GM06990 (cell line): Measurements from ENCODE around the gene DHX15.

Experiments used
- DNase-seq: peaks from one replicate; pipeline ENCODE4 v3.0.0-alpha.2; 2011; ENCODE audit not compliant: insufficient read length; ENCODE audit errors: extremely low read depth
- H3K27me3 ChIP-seq: replicated peaks from 2 replicates; pipeline ENCODE4 v1.6.0; 2011; ENCODE audit warnings: low read length; ENCODE audit not compliant: control insufficient read depth, insufficient read depth
- H3K36me3 ChIP-seq: 2 replicates; pipeline ENCODE4 v1.5.1; 2011; ENCODE audit warnings: low read length; ENCODE audit not compliant: control insufficient read depth, insufficient read depth
- H3K4me3 ChIP-seq: replicated peaks from 2 replicates; pipeline ENCODE4 v1.5.1; 2011; ENCODE audit warnings: low read depth, mild to moderate bottlenecking, control low read depth, low read length
- TF ChIP-seq, protein P1 (sequence below): IDR thresholded peaks from 2 replicates; pipeline ENCODE4 v1.5.1; 2011; ENCODE audit warnings: low read length, control low read depth, mild to moderate bottlenecking, inconsistent platforms; ENCODE audit not compliant: insufficient read depth, poor library complexity, severe bottlenecking

The DHX15 gene

DNA sequence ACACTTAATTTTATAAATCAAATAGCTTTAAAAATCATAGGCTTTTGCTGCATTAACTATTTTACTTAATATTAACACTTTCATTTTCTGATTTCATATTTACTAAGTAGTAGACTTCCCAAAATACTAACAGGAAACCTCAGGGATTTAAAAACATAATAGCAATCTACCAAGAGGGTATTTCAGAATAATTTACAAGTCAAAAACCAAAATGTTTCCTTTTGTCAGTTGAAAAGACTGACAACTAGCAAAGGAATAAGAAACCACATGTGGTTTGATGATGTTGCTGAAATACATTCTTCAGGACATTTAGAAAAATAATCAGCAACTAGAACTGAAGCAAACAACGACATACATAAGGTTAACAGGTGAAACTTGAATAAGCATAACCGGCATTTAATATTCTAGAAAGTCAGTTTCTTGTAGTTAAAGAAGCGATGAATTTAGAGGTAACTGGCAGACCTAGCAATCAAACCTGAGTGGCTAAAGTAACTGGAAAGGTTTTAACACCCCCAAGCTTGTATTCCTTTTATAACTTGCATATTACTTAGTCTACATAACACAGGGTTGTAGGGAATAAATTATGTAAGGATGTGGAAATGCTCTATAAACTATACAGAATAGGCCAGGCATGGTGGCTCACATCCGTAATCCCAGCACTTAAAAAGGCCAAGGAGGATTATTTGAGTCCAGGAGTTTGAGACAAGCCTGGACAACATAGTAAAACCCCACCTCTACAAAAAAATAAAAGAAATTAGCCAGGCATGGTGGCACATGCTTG lies 40.0 kb downstream of the DHX15 start:
- Histone ChIP-seq H3K4me3 (no peak overlapping the region), H3K36me3 (peaks cover 4% of the 10 kb centered on the region), H3K27me3 (no peaks in the 10 kb centered on the region)
- DNase-seq: no peak
- TF ChIP-seq, protein P1, sequence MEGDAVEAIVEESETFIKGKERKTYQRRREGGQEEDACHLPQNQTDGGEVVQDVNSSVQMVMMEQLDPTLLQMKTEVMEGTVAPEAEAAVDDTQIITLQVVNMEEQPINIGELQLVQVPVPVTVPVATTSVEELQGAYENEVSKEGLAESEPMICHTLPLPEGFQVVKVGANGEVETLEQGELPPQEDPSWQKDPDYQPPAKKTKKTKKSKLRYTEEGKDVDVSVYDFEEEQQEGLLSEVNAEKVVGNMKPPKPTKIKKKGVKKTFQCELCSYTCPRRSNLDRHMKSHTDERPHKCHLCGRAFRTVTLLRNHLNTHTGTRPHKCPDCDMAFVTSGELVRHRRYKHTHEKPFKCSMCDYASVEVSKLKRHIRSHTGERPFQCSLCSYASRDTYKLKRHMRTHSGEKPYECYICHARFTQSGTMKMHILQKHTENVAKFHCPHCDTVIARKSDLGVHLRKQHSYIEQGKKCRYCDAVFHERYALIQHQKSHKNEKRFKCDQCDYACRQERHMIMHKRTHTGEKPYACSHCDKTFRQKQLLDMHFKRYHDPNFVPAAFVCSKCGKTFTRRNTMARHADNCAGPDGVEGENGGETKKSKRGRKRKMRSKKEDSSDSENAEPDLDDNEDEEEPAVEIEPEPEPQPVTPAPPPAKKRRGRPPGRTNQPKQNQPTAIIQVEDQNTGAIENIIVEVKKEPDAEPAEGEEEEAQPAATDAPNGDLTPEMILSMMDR: no peak

DNA sequence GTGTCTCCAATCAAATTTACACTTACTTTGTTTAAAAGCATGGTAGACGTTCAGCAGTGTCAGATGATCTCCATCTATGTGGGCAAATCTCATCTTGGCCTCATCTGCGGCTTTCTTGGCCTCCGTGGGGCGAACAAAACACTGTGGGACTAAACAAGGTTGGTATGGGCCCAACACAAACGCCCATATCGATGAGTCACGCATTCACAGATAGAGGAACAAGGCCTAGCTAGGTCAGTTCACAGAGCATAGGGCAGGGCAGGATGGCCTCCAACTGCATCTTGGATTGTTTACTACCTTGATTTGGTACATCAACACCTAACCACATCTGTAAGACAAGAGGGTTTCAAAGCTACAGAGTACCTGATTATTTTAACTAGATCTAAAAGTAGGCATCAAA lies 47.3 kb downstream of the DHX15 start:
- Histone ChIP-seq H3K27me3 (no peaks in the 10 kb centered on the region), H3K4me3 (no peak overlapping the region), H3K36me3 (peaks cover 5% of the 10 kb centered on the region)
- TF ChIP-seq, protein P1: no peak
- no peak for DNase-seq

GRCh38 chr4:24535399-24535798 lies 49.0 kb downstream of the DHX15 start:
- H3K36me3 ChIP-seq: peaks cover 5% of the 10 kb centered on the region

DNA sequence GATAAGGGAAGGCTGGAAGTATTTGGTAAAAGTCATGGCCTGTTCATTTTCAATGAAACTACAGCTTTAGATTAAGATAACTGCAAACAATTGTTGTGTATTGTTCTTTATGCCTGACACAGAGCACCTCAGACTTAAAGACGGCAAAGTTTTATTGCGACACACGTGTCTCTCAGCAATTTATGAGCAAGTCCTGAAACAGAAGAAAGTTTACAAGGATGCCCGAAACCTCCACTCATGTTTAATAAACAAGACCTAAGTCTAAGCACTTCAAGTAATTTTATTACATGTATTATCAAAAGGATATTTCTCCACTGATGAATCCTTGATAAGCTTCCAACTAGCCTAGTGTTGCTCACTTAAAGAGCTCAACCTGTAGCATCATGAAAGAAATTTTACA lies 51.0 kb downstream of the DHX15 start:
- DNase-seq: no peak
- H3K27me3 ChIP-seq: no peaks in the 10 kb centered on the region
- H3K36me3 ChIP-seq: peaks cover 7% of the 10 kb centered on the region
- TF ChIP-seq, protein P1: no peak
- H3K4me3 ChIP-seq: no peak overlapping the region

More at GRCh38 chr4:24535399-24535798, 49.0 kb downstream of the DHX15 start:
- no peak for DNase-seq
- TF ChIP-seq, protein P1: no peak
- Histone ChIP-seq H3K4me3 (no peak overlapping the region), H3K27me3 (no peaks in the 10 kb centered on the region)

GRCh38 chr4:24529555-24529954 lies 54.8 kb downstream of the DHX15 start:
- H3K36me3 ChIP-seq: peaks cover 4% of the 10 kb centered on the region
- DNase-seq: no peak

More at GRCh38 chr4:24529555-24529954, 54.8 kb downstream of the DHX15 start:
- H3K27me3 ChIP-seq: no peaks in the 10 kb centered on the region
- TF ChIP-seq, protein P1: no peak
- H3K4me3 ChIP-seq: no peak overlapping the region
